GM19043 (cell line): ENCODE results near the gene ZNF672.
"Not testable (repeated sequence)": the region's sequence is repeated elsewhere in the genome, so short reads cannot be mapped to it uniquely, and the experiment has no call there.

ENCODE experiments used
- ATAC-seq: cut with Tn5 transposase; IDR thresholded peaks from one replicate; pipeline ENCODE4 v1.9.1; 2021; ENCODE audit warnings: low read depth; ENCODE audit not compliant: unreplicated experiment

Gene ZNF672

GRCh38 chr1:248882427-248882826 is 44.4 kb downstream of the ZNF672 start:
- ATAC-seq, result not testable (repeated sequence)

- no peak for ATAC-seq
Observed at GRCh38 chr1:248884632-248885295, 46.7 kb downstream of the ZNF672 start.

GRCh38 chr1:248885646-248886045 is 47.6 kb downstream of the ZNF672 start:
- no peak for ATAC-seq

GRCh38 chr1:248886237-248886895 is 48.3 kb downstream of the ZNF672 start:
- no peak for ATAC-seq

GRCh38 chr1:248889914-248890243 is 51.9 kb downstream of the ZNF672 start:
- not testable (repeated sequence) for ATAC-seq

GRCh38 chr1:248890549-248891498 is 52.8 kb downstream of the ZNF672 start:
- no peak for ATAC-seq

GRCh38 chr1:248891758-248892157 is 53.7 kb downstream of the ZNF672 start:
- no peak for ATAC-seq

- no peak for ATAC-seq
Observed at GRCh38 chr1:248892590-248892989, 54.6 kb downstream of the ZNF672 start.

GRCh38 chr1:248894837-248895236 is 56.8 kb downstream of the ZNF672 start:
- no peak for ATAC-seq

- no peak for ATAC-seq
Observed at GRCh38 chr1:248897412-248898337, 59.7 kb downstream of the ZNF672 start.
